HUES64 (cell line): ENCODE results near the gene SMOC2.

ENCODE experiments used
- H3K27ac ChIP-seq: 2 replicates; pipeline ENCODE4 v1.7.0; 2013; ENCODE audit warnings: low read depth, low read length, inconsistent platforms
- H3K27me3 ChIP-seq: 2 replicates; pipeline ENCODE4 v1.6.1; 2013; ENCODE audit warnings: mild to moderate bottlenecking, low read length; ENCODE audit not compliant: insufficient read depth
- H3K36me3 ChIP-seq: 2 replicates; pipeline ENCODE4 v1.6.1; 2013; ENCODE audit warnings: mild to moderate bottlenecking, low read length; ENCODE audit not compliant: insufficient read depth
- H3K4me1 ChIP-seq: 2 replicates; pipeline ENCODE4 v1.6.1; 2013; ENCODE audit warnings: mild to moderate bottlenecking, low read length, moderate library complexity; ENCODE audit not compliant: insufficient read depth
- H3K4me3 ChIP-seq: 2 replicates; pipeline ENCODE4 v1.5.1; 2013; ENCODE audit warnings: mild to moderate bottlenecking, low read length, moderate library complexity
- H3K9ac ChIP-seq: 2 replicates; pipeline ENCODE4 v1.6.1; 2013; ENCODE audit warnings: mild to moderate bottlenecking, low read depth, low read length
- H3K9me3 ChIP-seq: 2 replicates; pipeline ENCODE4 v1.6.1; 2013; ENCODE audit warnings: low read depth, low read length; ENCODE audit not compliant: insufficient read depth
- WGBS: fragments of 150-250, 120-280 bp; methylation state at CpG from one replicate; pipeline ENCODE4 v1.1.7; 2013; ENCODE audit warnings: missing lambda C conversion rate; 5-methylcytosine and 5-hydroxymethylcytosine counted together

Gene SMOC2

DNA sequence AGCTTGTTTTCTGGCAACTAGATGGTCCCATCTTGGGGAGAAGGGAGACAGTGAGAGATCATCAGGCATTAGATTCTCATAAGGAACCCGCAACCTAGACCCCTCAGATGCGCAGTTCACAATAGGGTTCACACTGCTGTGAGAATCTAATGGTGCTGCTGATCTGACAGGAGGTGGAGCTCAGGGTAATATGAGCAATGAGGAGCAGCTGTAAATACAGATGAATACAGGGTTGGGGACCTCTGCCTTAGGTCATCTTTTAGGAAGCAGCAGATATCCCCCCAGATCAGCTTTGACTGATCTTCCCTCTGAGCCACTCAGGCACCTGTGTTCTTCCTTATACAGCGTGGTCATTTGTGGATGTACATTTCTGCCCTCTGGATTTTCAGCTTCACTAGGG lies 63.4 kb downstream of the SMOC2 start:
- H3K4me3 ChIP-seq, result no peak overlapping the region
- no peak overlapping the region for H3K9ac ChIP-seq
- H3K36me3 ChIP-seq, result no peaks in the 10 kb centered on the region
- H3K4me1 ChIP-seq, result no peaks in the 10 kb centered on the region
- H3K27ac ChIP-seq, result no peak overlapping the region
- no peaks in the 10 kb centered on the region for H3K27me3 ChIP-seq
- no peaks in the 10 kb centered on the region for H3K9me3 ChIP-seq
- WGBS, result 97% methylated on average over 3 of the region's 3 CpGs

DNA sequence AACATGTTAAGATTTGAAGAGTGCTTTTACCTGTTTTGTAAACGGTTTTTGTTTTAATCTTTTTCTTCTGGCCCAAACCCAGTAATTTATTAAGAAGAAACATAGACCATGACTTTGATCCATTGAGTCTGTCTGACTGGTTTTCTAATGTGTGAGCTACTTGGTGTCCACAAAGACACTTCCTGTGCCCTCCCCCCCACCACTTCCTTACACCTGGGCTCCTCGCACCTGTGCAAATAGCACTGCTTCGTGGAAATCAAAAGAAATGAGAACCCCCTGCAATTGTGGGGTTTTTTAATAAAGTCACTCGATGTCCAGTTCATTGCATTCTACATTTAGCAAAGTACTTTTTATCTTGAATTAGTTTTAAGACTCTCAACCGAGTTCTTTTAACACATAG lies 65.5 kb downstream of the SMOC2 start:
- Histone ChIP-seq H3K4me3 (no peak overlapping the region), H3K36me3 (no peaks in the 10 kb centered on the region), H3K9ac (no peak overlapping the region), H3K4me1 (no peaks in the 10 kb centered on the region), H3K27ac (no peak overlapping the region), H3K9me3 (no peaks in the 10 kb centered on the region), H3K27me3 (no peaks in the 10 kb centered on the region)
- 77% methylated on average over 3 of the region's 5 CpGs for WGBS

DNA sequence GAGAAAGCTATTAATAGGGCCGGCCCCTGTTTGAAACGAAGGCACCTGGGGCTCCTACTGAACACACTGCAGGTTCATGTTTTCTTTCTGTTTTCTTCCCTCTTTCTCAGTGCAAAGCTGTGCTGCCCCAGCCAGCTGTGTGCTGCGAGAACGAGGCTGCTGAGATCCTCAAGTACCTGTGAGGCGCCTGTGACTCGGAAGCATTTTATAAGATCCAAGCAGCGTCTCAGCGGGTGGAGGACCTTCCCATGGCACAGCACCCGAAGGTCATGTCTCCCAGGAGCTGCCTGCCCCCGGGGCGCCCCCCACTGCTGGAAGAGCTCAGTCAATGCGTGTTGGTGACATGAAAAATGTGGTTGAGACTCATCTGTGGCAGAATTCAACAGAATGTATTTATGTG lies 66.3 kb downstream of the SMOC2 start:
- 90% methylated on average over 12 of the region's 12 CpGs for WGBS
- no peaks in the 10 kb centered on the region for H3K27me3 ChIP-seq
- H3K9ac ChIP-seq, result no peak overlapping the region
- no peaks in the 10 kb centered on the region for H3K36me3 ChIP-seq
- no peaks in the 10 kb centered on the region for H3K4me1 ChIP-seq
- no peak overlapping the region for H3K27ac ChIP-seq
- no peak overlapping the region for H3K4me3 ChIP-seq
- H3K9me3 ChIP-seq, result no peaks in the 10 kb centered on the region

DNA sequence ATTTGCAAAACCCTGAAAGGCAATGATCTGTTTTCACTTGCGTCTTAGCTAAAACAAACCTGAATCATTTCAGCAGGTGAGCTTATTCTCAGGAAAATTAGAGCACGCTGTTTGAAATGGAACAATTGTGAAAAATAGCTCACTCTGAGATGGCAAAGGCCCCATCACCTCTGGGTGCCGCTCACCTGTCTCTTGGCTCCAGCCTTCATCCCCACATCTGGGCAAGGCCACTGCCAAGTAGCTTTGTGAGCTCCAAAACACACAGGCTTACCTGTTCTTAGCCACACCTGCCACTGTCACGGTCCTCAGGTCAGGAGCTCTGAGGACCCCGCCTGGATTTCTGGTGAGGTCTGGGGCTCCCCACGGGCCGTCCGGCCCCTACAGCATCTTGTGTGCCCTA lies 66.7 kb downstream of the SMOC2 start:
- Histone ChIP-seq H3K9ac (no peak overlapping the region), H3K9me3 (no peaks in the 10 kb centered on the region), H3K4me3 (no peak overlapping the region), H3K36me3 (no peaks in the 10 kb centered on the region), H3K4me1 (no peaks in the 10 kb centered on the region), H3K27me3 (no peaks in the 10 kb centered on the region), H3K27ac (no peak overlapping the region)
- 95% methylated on average over 8 of the region's 8 CpGs for WGBS

DNA sequence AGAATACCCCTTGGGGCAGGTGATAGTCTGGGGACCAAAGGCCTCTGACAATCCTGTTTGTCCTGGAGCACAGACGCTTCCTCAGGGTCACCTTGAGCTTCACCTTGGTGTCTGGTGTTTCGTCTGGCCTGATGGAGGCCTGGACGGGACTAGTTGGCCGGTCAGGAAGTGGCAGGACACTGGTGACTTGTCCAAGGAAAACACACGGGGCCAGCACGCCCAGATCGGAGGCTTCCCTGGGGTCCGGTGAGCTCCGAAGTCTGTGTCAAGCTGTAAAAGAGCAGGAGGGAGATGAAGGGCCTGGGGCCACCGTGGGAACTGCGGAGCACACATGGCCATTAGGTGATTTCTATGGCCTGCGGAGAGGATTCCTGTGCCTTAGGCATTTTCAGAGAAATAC lies 67.9 kb downstream of the SMOC2 start:
- Histone ChIP-seq H3K4me3 (no peak overlapping the region), H3K4me1 (no peaks in the 10 kb centered on the region), H3K9me3 (no peaks in the 10 kb centered on the region), H3K27me3 (no peaks in the 10 kb centered on the region), H3K9ac (no peak overlapping the region), H3K36me3 (no peaks in the 10 kb centered on the region), H3K27ac (no peak overlapping the region)
- WGBS, result 94% methylated on average over 12 of the region's 12 CpGs

DNA sequence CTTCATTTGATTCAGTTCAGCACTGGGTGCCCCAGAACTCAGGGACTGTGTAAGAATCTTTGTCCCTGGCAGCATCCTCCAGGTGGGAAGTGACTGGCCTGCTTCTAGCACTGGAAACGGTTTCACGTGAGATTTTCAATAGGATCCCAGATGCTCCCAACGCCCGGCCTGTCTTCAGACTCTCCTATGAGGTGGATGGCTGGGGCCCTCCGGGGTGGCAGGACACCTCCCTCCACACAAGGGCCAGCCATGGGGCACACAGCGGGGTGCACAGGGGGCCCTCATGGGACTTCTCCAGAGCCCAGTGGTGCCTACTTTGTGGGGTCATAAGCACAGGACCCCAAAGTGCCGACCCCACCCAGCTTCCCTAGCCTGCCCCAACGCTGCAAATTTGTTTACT lies 72.8 kb downstream of the SMOC2 start:
- WGBS, result 70% methylated on average over 8 of the region's 8 CpGs
- H3K9ac ChIP-seq, result no peak overlapping the region
- H3K9me3 ChIP-seq, result no peaks in the 10 kb centered on the region
- H3K4me1 ChIP-seq, result no peaks in the 10 kb centered on the region
- H3K27ac ChIP-seq, result no peak overlapping the region
- H3K4me3 ChIP-seq, result no peak overlapping the region
- H3K27me3 ChIP-seq, result no peaks in the 10 kb centered on the region
- no peaks in the 10 kb centered on the region for H3K36me3 ChIP-seq

DNA sequence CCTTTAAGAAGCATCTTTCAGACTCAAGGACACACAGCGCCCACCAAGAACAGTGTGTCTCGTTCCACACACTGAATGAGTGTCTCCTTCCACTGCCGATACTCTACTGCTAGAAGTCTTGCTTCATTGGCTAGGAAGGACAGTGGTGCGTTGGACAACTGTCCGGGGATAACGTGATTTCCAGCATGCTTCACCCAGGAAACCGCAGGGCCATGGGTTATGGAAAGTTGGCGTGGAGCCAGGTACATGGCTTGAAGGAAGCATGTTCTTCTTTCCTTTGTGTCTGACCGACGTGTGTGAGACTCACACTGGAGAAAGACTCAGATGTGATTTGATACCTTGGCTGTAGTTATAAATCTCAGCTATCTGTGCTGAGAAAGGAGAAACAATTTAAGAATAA lies 73.2 kb downstream of the SMOC2 start:
- H3K36me3 ChIP-seq, result no peaks in the 10 kb centered on the region
- 79% methylated on average over 10 of the region's 10 CpGs for WGBS

DNA sequence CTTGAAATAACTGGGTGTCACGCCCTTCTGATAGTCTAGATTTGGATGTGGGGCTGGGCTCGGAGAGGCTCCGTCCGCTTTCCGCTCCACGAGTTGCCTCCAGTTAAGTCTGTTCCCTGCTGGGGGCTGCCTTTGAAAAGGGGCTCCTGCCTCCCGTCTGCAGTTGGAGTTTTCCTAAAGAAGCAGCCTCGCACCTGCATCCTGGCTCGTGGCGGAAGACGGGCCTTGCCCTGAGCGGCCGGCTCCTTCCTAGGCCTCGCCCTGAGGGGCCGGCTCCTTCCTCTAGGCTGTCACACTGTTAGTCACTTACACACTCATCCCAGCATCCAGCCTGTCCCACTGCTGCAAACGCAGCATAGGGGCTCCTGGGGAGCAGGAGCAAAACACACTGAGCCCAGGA lies 74.4 kb downstream of the SMOC2 start:
- Histone ChIP-seq H3K27ac (no peak overlapping the region), H3K36me3 (no peaks in the 10 kb centered on the region), H3K9me3 (no peaks in the 10 kb centered on the region), H3K9ac (no peak overlapping the region), H3K27me3 (no peaks in the 10 kb centered on the region), H3K4me3 (no peak overlapping the region), H3K4me1 (no peaks in the 10 kb centered on the region)
- WGBS, result 65% methylated on average over 16 of the region's 16 CpGs

More for the DNA sequence above, 73.2 kb downstream of the SMOC2 start:
- Histone ChIP-seq H3K9me3 (no peaks in the 10 kb centered on the region), H3K9ac (no peak overlapping the region), H3K4me3 (no peak overlapping the region), H3K27ac (no peak overlapping the region), H3K27me3 (no peaks in the 10 kb centered on the region), H3K4me1 (no peaks in the 10 kb centered on the region)

DNA sequence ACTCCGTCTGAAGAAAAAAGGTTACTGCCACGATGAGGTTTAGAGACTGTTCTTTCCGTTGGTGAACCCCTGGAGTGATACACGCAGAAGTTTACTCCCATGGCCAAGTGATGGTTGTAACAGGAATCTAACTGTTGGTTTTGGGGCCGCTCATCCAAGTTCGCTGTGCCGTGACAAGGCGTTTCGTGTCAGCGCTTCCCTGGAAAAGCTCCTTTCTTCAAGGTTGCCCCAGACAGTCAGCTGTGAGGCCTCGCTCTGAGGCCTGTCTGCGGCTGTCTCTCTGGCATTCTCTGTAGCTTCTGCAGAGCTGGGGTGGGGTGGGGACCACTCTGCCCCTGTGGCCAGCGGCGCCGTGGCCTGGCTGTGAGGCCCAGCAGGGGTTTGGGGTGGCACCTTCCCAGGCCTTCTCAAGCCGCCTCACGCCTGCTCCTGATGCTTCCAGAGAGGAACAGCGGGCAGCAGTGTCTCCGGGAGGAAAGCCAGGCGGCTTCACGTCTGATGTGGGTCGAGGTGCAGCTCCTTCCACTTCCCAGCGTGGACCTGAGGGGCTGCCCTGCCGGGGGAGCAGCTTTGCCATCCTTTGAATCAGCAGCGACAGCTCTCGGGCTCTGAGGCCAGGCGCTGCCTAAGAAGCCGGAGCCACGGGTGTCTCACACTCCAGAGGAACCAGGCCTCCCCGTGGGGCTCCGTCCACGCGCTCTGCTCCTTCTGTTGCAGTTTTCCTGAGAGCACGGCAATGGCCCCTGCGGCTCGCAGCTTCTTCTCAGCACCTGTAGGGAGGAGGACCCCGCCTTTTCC lies 76.2 kb downstream of the SMOC2 start:
- 92% methylated on average over 37 of the region's 37 CpGs for WGBS
- Histone ChIP-seq H3K4me3 (no peak overlapping the region), H3K9me3 (no peaks in the 10 kb centered on the region), H3K27me3 (no peaks in the 10 kb centered on the region), H3K27ac (no peak overlapping the region), H3K9ac (no peak overlapping the region), H3K36me3 (no peaks in the 10 kb centered on the region), H3K4me1 (no peaks in the 10 kb centered on the region)

DNA sequence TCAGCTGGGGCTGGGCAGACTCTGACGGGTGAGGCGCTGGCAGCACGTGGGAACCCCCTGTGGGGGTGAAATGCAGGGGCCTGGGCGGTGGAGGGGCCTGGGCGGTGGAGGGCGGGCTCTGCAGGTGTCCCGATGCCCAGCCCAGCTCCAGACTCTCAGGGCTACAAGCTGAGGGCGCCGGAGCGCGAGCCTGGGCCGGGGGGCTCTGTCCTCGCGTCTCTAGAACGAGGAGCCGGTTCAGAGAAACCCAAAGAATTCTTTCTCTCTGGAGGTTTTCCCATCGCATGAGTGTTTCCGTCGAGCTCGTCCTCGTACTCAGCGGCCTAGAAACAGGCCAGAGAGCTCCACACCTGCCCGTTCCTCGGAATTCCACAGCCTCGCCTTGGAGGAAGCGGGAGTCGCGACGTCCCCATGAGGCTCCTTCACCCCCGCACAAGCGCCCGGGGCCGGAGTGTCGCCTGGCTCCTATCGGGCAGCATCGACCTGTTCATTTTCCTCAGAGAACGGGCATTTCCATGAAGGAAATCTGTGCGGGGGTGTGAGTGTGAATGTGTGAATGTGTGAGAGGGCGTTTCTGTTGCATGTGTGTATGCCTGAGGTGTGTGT lies 76.9 kb downstream of the SMOC2 start:
- H3K4me3 ChIP-seq, result no peak overlapping the region
- H3K27me3 ChIP-seq, result no peaks in the 10 kb centered on the region
- no peaks in the 10 kb centered on the region for H3K36me3 ChIP-seq
- WGBS, result 90% methylated on average over 39 of the region's 39 CpGs
- H3K27ac ChIP-seq, result no peak overlapping the region
- H3K9ac ChIP-seq, result no peak overlapping the region
- no peaks in the 10 kb centered on the region for H3K9me3 ChIP-seq
- H3K4me1 ChIP-seq, result no peaks in the 10 kb centered on the region

DNA sequence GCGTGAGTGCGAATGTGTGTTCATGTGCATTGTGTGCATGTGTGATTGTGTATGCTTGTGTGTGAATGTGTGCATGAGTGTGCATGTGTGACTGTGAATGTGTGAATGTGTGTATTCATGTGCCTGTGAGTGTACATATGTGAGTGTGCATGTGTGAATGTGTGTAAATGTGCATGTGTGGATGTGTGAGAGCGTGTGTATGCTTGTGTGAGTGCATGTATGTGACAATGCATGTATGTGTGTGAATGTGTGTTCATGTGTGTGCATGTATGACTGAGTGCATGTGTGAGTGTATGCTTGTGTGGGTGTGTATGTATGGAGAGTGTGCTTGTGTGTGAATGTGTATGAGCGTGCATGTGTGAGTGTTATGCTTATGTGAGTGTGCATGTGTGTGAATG lies 77.4 kb downstream of the SMOC2 start:
- H3K4me3 ChIP-seq, result no peak overlapping the region
- no peak overlapping the region for H3K27ac ChIP-seq
- H3K27me3 ChIP-seq, result no peaks in the 10 kb centered on the region
- WGBS, result 85% methylated on average over 4 of the region's 4 CpGs
- no peaks in the 10 kb centered on the region for H3K9me3 ChIP-seq
- H3K4me1 ChIP-seq, result no peaks in the 10 kb centered on the region
- no peaks in the 10 kb centered on the region for H3K36me3 ChIP-seq
- H3K9ac ChIP-seq, result no peak overlapping the region
